ENCODE measurements around the gene AAK1. TPM values are rescaled to one million over a fixed set of nuclear protein-coding genes. Genes with fewer than 3 reads are reported as not detected.

Gene AAK1
- total RNA-seq, 1 experiment from 2014 or later, result 30.6 TPM

DNA sequence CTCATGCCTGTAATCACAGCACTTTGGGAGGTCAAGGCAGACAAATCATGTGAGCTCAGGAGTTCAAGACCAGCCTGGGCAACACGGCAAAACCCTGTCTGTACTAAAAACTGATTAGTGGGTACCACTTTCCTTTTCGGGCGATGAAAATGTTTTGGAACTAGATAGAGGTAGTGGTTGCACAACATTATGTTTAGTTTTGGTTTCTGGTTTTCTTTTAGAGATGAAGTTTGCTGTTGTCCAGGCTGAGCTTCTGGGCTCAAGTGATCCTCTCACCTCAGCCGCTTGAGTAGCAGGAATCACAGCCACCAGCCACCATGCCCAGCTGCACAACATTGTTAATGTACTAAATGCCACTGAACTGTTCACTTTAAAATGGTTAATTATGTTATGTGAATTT is 27.6 kb downstream of the AAK1 start:
- Histone ChIP-seq H2AFZ (ENCODE audit: low read length) (no peak overlapping the region), H2BK5ac (ENCODE audit: insufficient read length, low read length) (no peak overlapping the region), H4K8ac (replicated peaks; ENCODE audit: insufficient read length, low read depth, low read length) (no peak overlapping the region), H3K4ac (ENCODE audit: low read depth, low read length) (no peak overlapping the region), H3K9me3 (ENCODE audit: control insufficient read depth, low read depth, low read length) (no peaks in the 10 kb centered on the region), H2BK15ac (ENCODE audit: low read depth, low read length) (no peak overlapping the region), H3K79me1 (ENCODE audit: insufficient read depth, low read depth, low read length, poor library complexity, severe bottlenecking) (no peaks in the 10 kb centered on the region), H3K27me3 (ENCODE audit: insufficient read depth, low read length) (no peaks in the 10 kb centered on the region), H3K23ac (ENCODE audit: insufficient read length, low read depth, low read length) (no peak overlapping the region), H3K14ac (ENCODE audit: insufficient read depth, low read length) (no peak overlapping the region), H2BK120ac (ENCODE audit: low read depth, low read length, poor library complexity, severe bottlenecking) (no peak overlapping the region), H3K4me1 (ENCODE audit: insufficient read depth, low read length) (no peaks in the 10 kb centered on the region; the same call in 1 of the 2 replicates), H4K91ac (ENCODE audit: insufficient read length, low read depth, low read length) (no peak overlapping the region), H3K23me2 (ENCODE audit: insufficient read length, low read depth, low read length, poor library complexity, severe bottlenecking) (no peaks in the 10 kb centered on the region), H2BK12ac (ENCODE audit: insufficient read length, low read depth, low read length) (no peak overlapping the region), H2BK20ac (ENCODE audit: low read depth, low read length, poor library complexity, severe bottlenecking) (no peak overlapping the region), H3K27ac (ENCODE audit: insufficient read length, low read depth, low read length) (no peak overlapping the region), H3T11ph (ENCODE audit: low read length) (no peak overlapping the region), H4K5ac (ENCODE audit: insufficient read length, low read depth, low read length) (no peak overlapping the region), H3K4me2 (ENCODE audit: insufficient read depth, insufficient read length, low read length) (no peak overlapping the region), H3K79me2 (ENCODE audit: insufficient read depth, low read length) (no peaks in the 10 kb centered on the region; the same call in 1 of the 2 replicates), H3K9ac (ENCODE audit: extremely low read depth, insufficient read length, low read length) (no peak overlapping the region), H3K56ac (ENCODE audit: insufficient read length, low read depth, low read length) (no peak overlapping the region), H4K20me1 (ENCODE audit: control insufficient read depth, insufficient read depth, insufficient read length) (no peaks in the 10 kb centered on the region), H3K18ac (ENCODE audit: insufficient read length, low read depth, low read length) (no peak overlapping the region), H2AK5ac (ENCODE audit: insufficient read length, low read length) (no peak overlapping the region)
- no peaks in the 10 kb centered on the region for H3K27me3 Mint-ChIP-seq (ENCODE audit: low read depth)
- H3K4me3 Mint-ChIP-seq, result no peak overlapping the region
- H3K4me1 Mint-ChIP-seq, result peaks cover 0 to 3% of the 10 kb centered on the region in 2 experiments; a peak in 2 of 4 replicates
- H3K9me3 Mint-ChIP-seq, result peaks cover 0 to 2% of the 10 kb centered on the region in 2 experiments; a peak in 2 of 5 replicates
- H3K36me3 Mint-ChIP-seq (ENCODE audit: insufficient read depth in 1 of 3, low read depth in 3 of 3), result peaks cover 0 to 6% (median 2%) of the 10 kb centered on the region in 3 experiments; a peak in 4 of 7 replicates
- no CpG with 5 or more reads among the region's 4 CpGs for WGBS (ENCODE audit: extremely low coverage, insufficient read length, low lambda C conversion rate)
- no peak for DNase-seq
- TF ChIP-seq, protein P1, sequence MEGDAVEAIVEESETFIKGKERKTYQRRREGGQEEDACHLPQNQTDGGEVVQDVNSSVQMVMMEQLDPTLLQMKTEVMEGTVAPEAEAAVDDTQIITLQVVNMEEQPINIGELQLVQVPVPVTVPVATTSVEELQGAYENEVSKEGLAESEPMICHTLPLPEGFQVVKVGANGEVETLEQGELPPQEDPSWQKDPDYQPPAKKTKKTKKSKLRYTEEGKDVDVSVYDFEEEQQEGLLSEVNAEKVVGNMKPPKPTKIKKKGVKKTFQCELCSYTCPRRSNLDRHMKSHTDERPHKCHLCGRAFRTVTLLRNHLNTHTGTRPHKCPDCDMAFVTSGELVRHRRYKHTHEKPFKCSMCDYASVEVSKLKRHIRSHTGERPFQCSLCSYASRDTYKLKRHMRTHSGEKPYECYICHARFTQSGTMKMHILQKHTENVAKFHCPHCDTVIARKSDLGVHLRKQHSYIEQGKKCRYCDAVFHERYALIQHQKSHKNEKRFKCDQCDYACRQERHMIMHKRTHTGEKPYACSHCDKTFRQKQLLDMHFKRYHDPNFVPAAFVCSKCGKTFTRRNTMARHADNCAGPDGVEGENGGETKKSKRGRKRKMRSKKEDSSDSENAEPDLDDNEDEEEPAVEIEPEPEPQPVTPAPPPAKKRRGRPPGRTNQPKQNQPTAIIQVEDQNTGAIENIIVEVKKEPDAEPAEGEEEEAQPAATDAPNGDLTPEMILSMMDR (conservative IDR thresholded peaks at IDR 0.05), result no peak
- no peak overlapping the region for H3K27ac Mint-ChIP-seq
